KOPT-K1 (cell line): ENCODE data around the gene TNS4.

ENCODE experiments used
- H3K27ac ChIP-seq: fragments of 200-600 bp; sonication (generic); 2 replicates; pipeline ENCODE4 v1.5.1; 2016; ENCODE audit warnings: antibody characterized with exemption, mild to moderate bottlenecking, low read depth, low read length; ENCODE audit not compliant: poor library complexity, severe bottlenecking
- H3K36me3 ChIP-seq: fragments of 200-600 bp; sonication (generic); 2 replicates; pipeline ENCODE4 v1.5.1; 2017; ENCODE audit warnings: antibody characterized with exemption, mild to moderate bottlenecking, low read length, moderate library complexity; ENCODE audit not compliant: insufficient read depth
- H3K9me3 ChIP-seq: fragments of 200-600 bp; sonication (generic); 2 replicates; pipeline ENCODE4 v1.5.1; 2017; ENCODE audit warnings: antibody characterized with exemption, low read length, mild to moderate bottlenecking; ENCODE audit not compliant: insufficient read depth, poor library complexity, severe bottlenecking

Gene TNS4

GRCh38 chr17:40526668-40527067 is 25.2 kb upstream of the TNS4 start:
- H3K36me3 ChIP-seq = peaks cover 5% of the 10 kb centered on the region; the same call in 1 of the 2 replicates
- H3K27ac ChIP-seq = no peak overlapping the region
- H3K9me3 ChIP-seq = peaks cover 24% of the 10 kb centered on the region

DNA sequence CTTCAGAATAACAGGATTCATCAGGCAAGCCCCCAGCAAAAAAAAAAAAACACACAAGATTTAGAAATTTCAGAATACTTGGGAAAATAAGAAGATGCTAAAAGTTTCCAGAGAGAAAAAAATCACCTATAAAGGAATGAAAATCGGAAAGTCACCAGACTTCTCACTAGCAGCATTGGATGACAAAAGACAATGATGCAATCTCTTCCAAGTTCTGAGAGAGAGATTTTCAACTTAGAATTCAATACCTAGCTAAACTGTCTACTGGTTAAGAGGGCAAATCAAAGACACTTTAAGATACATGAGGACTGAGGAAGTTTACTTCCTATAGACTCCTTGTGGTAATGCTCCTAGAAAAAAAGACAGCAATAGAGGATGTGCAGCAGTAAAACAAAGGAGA is 23.9 kb upstream of the TNS4 start:
- no peak overlapping the region for H3K27ac ChIP-seq
- H3K9me3 ChIP-seq = peaks cover 24% of the 10 kb centered on the region
- H3K36me3 ChIP-seq = peaks cover 5% of the 10 kb centered on the region; the same call in 1 of the 2 replicates

DNA sequence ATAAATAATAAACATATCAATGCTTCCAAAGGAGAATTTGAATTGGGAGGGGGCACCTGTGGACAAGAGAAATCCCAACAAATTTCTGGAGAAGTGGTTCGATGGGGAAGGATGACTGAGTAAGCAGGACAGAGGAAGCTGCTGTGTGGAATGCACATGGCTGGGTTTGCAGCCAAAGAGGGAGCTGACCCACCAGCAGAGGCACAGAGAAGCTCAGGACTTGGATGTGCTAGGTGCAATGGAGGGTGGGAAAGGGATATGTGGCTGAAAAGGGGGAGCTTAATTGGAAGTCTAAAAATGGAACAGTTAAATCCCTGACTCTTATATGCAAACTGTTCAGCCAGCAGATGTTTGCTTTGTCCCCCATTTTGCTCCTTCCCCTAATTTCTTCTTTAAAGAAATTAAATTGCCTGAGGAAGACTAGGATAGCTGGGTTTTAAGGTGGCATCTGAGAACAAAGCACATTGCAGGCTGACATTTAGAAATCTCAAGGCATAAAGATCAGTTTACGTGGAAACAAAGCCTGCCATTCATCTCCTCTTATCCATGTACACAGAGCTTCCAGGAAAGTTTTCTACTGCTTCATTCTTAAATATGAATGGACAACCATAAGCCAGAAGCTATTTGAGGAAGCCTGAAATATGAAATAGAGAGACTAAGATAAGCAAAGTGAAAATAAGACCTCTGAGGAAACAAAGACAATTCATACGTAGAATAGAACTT is 23.0 kb upstream of the TNS4 start:
- Histone ChIP-seq H3K27ac (no peak overlapping the region), H3K36me3 (peaks cover 5% of the 10 kb centered on the region; the same call in 1 of the 2 replicates), H3K9me3 (peaks cover 24% of the 10 kb centered on the region)

- no peak overlapping the region for H3K27ac ChIP-seq
- peaks cover 24% of the 10 kb centered on the region for H3K9me3 ChIP-seq
- H3K36me3 ChIP-seq = peaks cover 5% of the 10 kb centered on the region; the same call in 1 of the 2 replicates
These were observed 21.5 kb upstream of the TNS4 start for GRCh38 chr17:40522961-40523310.

GRCh38 chr17:40522250-40522960 is 21.0 kb upstream of the TNS4 start:
- Histone ChIP-seq H3K27ac (no peak overlapping the region), H3K36me3 (peaks cover 5% of the 10 kb centered on the region; the same call in 1 of the 2 replicates), H3K9me3 (peaks cover 24% of the 10 kb centered on the region)

DNA sequence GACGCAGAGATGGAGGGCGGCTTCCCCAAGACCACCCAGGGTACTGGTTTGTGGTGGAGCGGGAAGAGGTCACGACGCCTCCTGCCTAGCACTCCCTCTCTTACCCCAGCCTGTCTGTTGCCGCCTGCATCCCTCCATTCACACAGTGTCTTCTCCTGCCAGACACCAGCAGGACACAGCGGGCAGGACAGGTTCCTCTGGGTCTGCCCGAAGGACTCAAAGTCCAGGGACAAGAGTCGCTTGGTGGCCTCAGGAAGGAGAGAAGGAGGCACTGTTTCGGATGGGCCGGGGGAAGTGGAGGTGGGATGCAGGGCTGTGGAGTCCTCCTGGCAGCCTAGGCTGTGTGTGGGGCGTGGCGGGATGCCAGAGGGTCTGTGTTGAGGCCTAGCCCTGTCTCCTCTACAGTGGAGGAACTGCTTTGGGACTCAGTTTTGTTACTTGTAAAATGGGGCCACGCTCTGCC is 19.6 kb upstream of the TNS4 start:
- Histone ChIP-seq H3K27ac (peak overlapping the region; percentile 31), H3K9me3 (peaks cover 22% of the 10 kb centered on the region), H3K36me3 (peaks cover 5% of the 10 kb centered on the region; the same call in 1 of the 2 replicates)

- Histone ChIP-seq H3K27ac (peak overlapping the region; percentile 91), H3K9me3 (peaks cover 4% of the 10 kb centered on the region), H3K36me3 (peaks cover 5% of the 10 kb centered on the region; the same call in 1 of the 2 replicates)
These were observed 17.8 kb upstream of the TNS4 start for GRCh38 chr17:40519089-40519775.

DNA sequence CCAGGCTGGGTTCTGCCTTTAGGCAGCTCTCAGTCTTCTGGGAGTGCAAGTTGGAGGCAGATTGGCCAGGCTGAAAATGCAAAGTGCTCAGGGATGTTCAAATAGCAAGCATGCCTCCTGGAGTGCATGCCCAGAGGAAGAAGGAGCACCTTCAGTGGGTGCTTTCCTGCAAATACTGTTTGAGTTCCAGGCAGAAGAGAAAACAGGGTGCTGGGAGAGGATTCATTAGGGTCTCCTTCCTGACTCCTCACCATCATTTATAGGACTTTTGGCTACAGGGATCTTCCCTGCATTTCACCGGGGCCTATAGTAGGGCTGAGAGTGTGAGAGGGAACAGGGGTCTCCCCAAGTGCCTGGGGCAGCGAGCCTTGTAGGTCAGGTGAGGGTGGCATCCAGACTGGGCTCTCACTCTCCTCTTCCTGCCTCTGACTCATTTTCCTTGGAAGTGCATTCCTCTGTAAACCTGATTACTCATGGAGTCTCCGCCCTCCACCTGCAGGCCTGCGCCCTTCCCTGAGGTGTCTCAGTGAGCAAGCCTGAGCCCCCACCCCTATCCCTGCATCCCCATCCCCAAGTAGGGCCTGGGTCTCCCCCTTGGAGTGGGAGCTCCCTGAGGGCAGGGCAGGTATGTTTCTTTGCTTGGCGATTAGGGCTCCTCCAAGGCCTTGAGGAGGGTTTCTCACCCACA is 17.1 kb upstream of the TNS4 start:
- Histone ChIP-seq H3K9me3 (no peaks in the 10 kb centered on the region), H3K36me3 (peaks cover 4% of the 10 kb centered on the region; the same call in 1 of the 2 replicates), H3K27ac (peak overlapping the region; percentile 91)

DNA sequence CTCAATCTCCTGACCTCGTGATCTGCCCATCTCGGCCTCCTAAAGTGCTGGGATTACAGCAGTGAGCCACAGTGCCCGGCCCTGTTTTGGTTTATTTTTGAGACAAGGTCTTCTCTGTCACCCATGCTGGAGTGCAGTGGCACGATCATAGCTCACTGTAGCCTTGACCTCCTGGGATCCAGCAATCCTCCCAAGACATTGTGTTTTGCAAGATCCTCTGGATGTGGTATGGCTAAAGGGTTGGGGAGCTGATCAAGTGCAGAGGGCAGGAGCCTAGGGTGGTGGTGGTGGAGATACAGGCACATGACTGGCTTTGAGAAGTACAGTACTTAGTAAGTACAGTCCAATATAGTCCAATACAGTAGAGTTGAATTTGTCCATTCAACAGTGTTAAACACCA is 16.6 kb upstream of the TNS4 start:
- H3K9me3 ChIP-seq = no peaks in the 10 kb centered on the region
- no peaks in the 10 kb centered on the region for H3K36me3 ChIP-seq
- peak overlapping the region; percentile 91 for H3K27ac ChIP-seq

- no peaks in the 10 kb centered on the region for H3K9me3 ChIP-seq
- no peaks in the 10 kb centered on the region for H3K36me3 ChIP-seq
- H3K27ac ChIP-seq = peak overlapping the region; percentile 91
These were observed 15.9 kb upstream of the TNS4 start for GRCh38 chr17:40517286-40517662.

- H3K27ac ChIP-seq = peak overlapping the region; percentile 91
- no peaks in the 10 kb centered on the region for H3K9me3 ChIP-seq
- H3K36me3 ChIP-seq = no peaks in the 10 kb centered on the region
These were observed 15.3 kb upstream of the TNS4 start for GRCh38 chr17:40516581-40517285.

- Histone ChIP-seq H3K9me3 (no peaks in the 10 kb centered on the region), H3K27ac (peak overlapping the region; percentile 91), H3K36me3 (no peaks in the 10 kb centered on the region)
These were observed 14.1 kb upstream of the TNS4 start for GRCh38 chr17:40515491-40516041.

DNA sequence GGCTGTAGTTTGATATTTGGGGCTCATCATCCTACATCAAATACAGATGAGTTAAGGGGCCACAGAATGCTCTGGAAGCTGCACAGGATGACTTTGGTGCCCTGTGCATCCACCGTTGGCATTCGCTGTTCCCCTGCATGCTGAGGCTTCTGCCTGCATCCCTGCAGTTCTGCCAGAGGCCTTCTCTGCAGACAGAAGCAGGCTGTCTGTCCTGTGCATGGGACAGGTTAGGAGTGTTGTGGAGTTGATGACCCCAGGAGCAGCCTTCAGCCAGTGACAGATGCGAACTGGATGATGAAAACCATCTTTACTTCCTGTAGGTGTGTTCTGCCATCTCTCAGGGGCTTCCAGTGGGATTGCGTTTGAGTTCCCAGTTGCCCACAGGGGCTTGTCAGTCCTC is 13.6 kb upstream of the TNS4 start:
- peak overlapping the region; percentile 91 for H3K27ac ChIP-seq

More for the DNA sequence above, 13.6 kb upstream of the TNS4 start:
- Histone ChIP-seq H3K36me3 (no peaks in the 10 kb centered on the region), H3K9me3 (no peaks in the 10 kb centered on the region)
